T47D (cell line): ENCODE measurements around the gene PPM1L.
A peak's percentile ranks its signal among the peaks of the same experiment; 100 is the strongest.
"Not testable (repeated sequence)": the region's sequence is repeated elsewhere in the genome, so short reads cannot be mapped to it uniquely, and the experiment has no call there.

Experiments used
- DNase-seq, 2 experiments: peaks; one replicate each; pipeline versions ENCODE4 v3.0.0 to v3.0.0-alpha.2; 2011 to 2012; ENCODE audit warnings: low read depth in 1 of 2, low spot score in 1 of 2
- JUND ChIP-seq: IDR thresholded peaks from 2 replicates; pipeline ENCODE4 v1.6.1; 2012; ENCODE audit warnings: low read depth
- in situ Hi-C: cut with HindIII; loops from 2 replicates; pipeline ENCODE4 v1.10.0; 2016; ENCODE audit warnings: low sequenced_read_pairs, low pct_unique_long_range_greater_than_20kb

The PPM1L gene

GRCh38 chr3:161008086-161008485 lies 252.1 kb downstream of the PPM1L start:
- no peak for TF ChIP-seq JUND
- DNase-seq = peak in 1 of 2 experiments; percentile 59
- in situ Hi-C loops = no loop called here

- in situ Hi-C loops, DNase-seq: not testable (repeated sequence)
Measured at GRCh38 chr3:161010151-161010550, 254.1 kb downstream of the PPM1L start.

- no peak for DNase-seq
- in situ Hi-C loops = no loop called here
- no peak for TF ChIP-seq JUND
Measured at GRCh38 chr3:161014843-161015749, 259.1 kb downstream of the PPM1L start.

- no peak for DNase-seq
- no peak for TF ChIP-seq JUND
- in situ Hi-C loops = no loop called here
Measured at GRCh38 chr3:161016417-161017313, 260.6 kb downstream of the PPM1L start.

- DNase-seq = no peak
- in situ Hi-C loops = no loop called here
- no peak for TF ChIP-seq JUND
Measured at GRCh38 chr3:161017971-161018370, 261.9 kb downstream of the PPM1L start.

- TF ChIP-seq JUND = no peak
- in situ Hi-C loops = no loop called here
- no peak for DNase-seq
Measured at GRCh38 chr3:161020256-161020655, 264.2 kb downstream of the PPM1L start.

GRCh38 chr3:161025911-161026310 lies 269.9 kb downstream of the PPM1L start:
- TF ChIP-seq JUND = no peak
- in situ Hi-C loops = no loop called here
- DNase-seq = no peak

- no peak for TF ChIP-seq JUND
- DNase-seq = peak in 1 of 2 experiments; percentile 74
- in situ Hi-C loops = no loop called here
Measured at GRCh38 chr3:161026612-161027510, 270.8 kb downstream of the PPM1L start.

GRCh38 chr3:161028555-161029153 lies 272.6 kb downstream of the PPM1L start:
- in situ Hi-C loops = no loop called here
- no peak for TF ChIP-seq JUND
- DNase-seq = no peak

- peak in 1 of 2 experiments; percentile 95 for DNase-seq
- in situ Hi-C loops = no loop called here
Measured at GRCh38 chr3:161031134-161031533, 275.1 kb downstream of the PPM1L start.

GRCh38 chr3:161034913-161035550 lies 279.0 kb downstream of the PPM1L start:
- in situ Hi-C loops, DNase-seq: not testable (repeated sequence)

More at GRCh38 chr3:161031134-161031533, 275.1 kb downstream of the PPM1L start:
- no peak for TF ChIP-seq JUND
